Activated naive CD4-positive, alpha-beta T cell treated with Interleukin-2 at 50 U/mL for 16 hours (primary cell): ENCODE data around the gene ERVH48-1.
A peak's percentile ranks its signal among the peaks of the same experiment; 100 is the strongest.
"Not testable (repeated sequence)": the region's sequence is repeated elsewhere in the genome, so short reads cannot be mapped to it uniquely, and the experiment has no call there.

Experiments
- DNase-seq: peaks from one replicate; pipeline ENCODE4 v3.0.0-alpha.2; 2020

Gene ERVH48-1

DNA sequence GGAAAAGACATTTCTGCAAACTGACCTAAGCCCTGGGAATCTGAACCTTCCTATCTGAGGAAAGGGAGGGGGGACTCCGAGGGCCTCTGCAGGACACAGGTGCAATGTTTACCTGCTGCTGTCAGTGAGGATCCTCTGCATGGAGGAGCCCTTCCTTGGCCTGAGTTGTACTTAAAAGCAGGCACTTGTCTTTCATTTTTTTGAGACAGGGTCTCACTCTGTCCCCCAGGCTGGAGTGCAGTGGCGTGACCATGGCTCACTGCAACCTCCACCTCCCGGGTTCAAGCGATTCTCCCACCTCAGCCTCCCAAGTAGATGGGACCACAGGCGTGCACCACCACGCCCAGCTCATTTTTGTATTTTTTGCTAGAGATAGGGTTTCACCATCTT lies 13.2 kb upstream of the ERVH48-1 start:
- DNase-seq: not testable (repeated sequence)

DNA sequence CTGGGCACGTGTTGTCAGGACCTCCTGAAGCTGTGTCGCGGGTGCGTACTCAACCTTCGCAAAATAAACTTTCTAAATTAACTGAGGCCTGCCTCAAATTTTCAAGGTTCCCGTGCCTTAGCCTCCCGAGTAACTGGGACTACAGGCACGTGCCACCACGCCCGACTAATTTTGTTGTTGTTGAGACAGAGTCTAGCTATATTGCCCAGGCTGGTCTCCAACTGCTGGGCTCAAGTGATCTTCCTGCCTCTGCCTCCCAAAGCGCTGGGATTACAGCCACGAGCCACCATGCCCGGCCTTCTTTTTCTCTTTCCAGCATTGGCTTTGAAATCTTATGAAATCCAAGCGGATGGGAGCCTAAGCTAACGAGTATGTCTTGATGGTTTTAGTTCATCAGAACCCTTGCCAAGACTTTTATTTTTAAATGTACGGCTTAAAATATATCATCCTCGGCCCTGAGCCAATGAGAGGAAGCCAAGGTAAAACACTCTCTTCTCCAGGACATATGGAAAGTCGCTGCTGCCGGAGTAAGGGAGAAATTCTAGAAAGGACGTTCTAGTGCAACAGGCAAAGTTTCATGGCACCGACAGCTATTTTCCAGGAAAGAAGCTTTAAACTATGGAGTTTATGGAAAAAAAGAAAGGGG lies 12.7 kb upstream of the ERVH48-1 start:
- no peak for DNase-seq

DNA sequence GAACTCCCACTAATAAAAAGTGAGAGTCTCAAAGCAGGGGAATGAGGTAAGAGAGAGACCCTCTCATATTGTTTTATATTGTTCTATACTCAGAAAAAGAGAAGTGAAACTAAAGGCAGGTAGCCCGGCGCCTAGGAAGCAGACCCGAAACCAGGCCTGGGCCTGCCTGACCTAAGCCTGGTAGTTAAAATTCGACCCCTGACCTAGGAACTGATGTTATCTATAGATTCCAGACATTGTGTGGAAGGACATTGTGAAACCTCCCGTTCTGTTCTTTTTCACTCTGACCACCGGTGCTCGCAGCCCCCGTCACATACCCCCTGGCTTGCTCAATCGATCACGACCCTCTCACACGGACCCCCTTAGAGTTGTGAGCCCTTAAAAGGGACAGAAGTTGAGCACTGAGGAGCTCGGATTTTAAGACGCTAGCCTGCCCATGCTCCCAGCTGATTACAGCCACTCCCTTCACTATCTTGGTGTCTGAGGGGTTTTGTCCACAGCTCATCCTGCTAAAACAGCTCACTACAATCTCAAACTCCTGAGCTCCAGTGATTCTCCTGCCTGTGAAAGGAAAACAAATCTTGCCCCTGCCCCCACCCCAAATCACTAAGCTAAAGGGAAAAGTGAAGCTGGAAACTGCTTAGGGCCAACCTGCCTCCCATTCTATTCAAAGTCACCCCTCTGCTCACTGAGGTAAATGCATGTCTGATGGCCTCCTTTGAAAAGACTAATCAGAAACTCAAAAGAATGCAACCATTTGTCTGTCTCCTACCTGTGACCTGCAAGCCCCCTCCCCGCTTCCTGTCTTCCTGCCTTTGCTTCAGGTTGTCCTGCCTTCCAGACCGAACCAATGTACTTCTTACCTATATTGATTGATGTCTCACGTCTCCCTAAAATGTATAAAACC lies 11.9 kb upstream of the ERVH48-1 start:
- not testable (repeated sequence) for DNase-seq

DNA sequence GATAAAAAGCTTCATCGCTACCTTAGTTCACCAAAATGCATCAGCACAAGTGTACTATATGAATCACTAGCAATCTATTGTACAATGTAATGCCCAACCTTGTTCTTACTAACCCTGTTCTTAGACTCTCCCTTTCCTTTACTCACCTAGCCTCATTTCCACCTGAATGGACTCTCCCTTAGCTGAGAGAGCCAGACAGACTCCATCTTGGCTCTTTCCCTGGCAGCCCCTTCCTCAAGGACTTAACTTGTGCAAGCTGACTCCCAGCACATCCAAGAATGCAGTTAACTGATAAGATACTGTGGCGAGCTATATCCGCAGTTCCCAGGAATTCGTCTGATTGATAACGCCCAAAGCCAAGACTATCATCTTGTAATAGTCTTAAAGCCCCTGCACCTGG lies 10.9 kb upstream of the ERVH48-1 start:
- not testable (repeated sequence) for DNase-seq

DNA sequence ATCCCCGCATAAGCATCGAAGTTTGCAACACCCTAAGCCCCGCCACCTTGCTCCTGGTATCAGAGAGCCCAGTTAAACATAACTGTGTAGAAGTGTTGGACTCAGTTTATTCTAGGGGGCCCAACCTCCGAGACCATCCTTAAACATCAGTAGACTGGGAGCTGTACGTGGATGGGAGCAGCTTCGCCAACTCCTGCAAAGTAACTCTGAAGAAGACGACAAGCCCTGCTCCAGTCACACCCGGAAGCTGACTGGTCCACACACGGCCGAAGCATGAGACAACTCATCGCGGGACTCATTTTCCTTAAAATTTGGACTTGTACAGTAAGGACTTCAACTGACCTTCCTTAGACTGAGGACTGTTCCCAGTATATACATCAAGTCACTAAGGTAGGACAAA lies 8.5 kb upstream of the ERVH48-1 start:
- not testable (repeated sequence) for DNase-seq

DNA sequence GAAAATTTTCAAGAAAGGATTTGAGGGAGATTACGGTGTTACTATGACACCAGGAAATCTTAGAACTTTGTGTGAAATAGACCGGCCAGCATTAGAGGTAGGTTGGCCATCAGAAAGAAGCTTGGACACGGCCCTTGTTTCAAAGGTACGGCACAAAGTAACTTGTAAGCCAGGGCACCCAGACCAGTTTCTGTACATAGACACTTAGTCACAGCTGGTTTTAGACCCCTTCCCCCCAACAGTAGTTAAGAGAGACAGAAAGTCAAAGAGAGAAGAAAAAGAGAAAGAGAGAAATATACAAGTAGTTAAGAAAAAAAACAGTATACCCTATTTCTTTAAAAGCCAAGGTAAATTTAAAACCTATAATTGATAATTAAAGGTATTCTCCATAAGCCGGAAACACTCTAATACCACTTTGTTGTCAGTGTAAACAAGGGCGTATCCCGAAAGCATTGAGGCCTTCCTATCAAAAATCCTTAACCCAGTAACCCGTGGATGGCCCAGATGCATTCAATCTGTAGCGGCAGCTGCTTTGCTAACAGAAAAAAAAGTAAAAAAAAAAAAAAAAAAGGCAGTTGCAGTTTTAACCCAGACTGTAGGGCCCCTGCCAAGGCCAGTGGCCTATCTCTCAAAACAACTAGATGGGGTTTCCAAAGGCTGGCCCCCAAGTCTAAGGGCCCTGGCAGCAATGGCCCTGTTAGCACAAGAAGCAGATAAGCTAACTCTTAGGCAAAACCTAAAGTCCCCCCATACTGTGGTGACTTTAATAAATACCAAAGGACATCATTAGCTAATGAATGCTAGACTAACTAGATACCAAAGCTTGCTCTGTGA lies 7.9 kb upstream of the ERVH48-1 start:
- DNase-seq: not testable (repeated sequence)

- not testable (repeated sequence) for DNase-seq
Observed at GRCh38 chr21:42932378-42933136, 7.1 kb upstream of the ERVH48-1 start.

DNA sequence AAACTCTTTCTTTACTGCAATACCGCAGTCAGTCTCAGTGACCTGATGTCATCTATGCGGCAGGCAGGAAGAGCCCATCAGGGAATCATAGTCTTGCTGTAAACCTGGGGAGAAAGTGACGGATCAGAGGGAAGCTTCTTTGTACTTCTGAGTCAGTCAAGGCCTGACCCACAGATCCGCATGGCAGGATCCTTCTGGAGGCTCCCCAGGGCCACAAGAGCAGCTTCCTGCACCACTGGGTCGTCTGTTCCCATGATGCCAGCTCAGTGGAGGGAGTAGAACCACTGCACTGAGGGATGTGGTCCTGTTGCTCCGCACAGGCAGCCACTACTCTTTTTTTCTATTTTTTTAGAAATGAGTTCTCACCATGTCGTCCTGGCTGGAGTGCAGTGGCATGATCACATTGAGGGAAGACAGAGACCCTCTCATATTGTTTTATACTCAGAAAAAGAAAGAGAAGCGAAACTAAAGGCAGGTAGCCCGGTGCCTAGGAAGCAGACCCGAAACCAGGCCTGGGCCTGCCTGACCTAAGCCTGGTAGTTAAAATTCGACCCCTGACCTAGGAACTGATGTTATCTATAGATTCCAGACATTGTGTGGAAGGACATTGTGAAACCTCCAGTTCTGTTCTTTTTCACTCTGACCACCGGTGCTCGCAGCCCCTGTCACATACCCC lies 6.3 kb upstream of the ERVH48-1 start:
- no peak for DNase-seq

DNA sequence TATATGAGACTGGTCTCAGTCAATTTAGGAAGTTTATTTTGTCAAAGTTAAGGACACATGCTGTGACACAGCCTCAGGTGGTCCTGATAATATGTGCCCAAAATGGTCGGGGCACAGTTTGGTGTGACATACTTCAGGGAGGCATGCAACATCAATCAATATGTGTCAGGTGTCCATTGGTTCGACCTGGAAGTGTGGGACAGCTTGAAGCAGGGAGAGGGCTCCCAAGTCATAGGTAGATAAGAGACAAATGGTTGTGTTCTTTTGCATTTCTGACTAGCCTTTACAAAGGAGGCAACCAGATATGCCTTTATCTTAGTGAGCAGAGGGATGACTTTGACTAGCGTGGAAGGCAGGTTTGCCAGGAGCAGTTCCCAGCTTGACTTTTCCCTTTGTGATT lies 4.5 kb upstream of the ERVH48-1 start:
- DNase-seq: no peak

- not testable (repeated sequence) for DNase-seq
Observed at GRCh38 chr21:42927474-42928200, 2.2 kb upstream of the ERVH48-1 start.

DNA sequence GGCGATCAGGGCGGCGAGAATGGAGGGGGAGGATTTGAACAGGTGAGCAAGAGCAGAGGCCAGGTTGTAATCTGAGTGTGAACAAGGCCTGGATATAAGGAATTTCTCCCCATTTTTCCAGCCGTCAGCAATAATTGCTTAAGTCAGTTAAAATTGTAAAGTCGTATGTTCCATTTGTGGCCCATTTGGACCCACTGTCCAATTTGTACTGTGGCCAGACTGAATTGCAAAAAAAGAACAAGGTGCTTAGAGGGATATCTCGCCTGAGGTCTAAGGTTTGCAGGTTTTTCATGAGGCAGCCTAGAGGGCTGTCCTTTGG lies 1.0 kb downstream of the ERVH48-1 start:
- DNase-seq: no peak

- peak; percentile 63 for DNase-seq
Observed at GRCh38 chr21:42923553-42924432, 1.6 kb downstream of the ERVH48-1 start.

- DNase-seq: no peak
Observed at GRCh38 chr21:42922918-42923317, 2.5 kb downstream of the ERVH48-1 start.

DNA sequence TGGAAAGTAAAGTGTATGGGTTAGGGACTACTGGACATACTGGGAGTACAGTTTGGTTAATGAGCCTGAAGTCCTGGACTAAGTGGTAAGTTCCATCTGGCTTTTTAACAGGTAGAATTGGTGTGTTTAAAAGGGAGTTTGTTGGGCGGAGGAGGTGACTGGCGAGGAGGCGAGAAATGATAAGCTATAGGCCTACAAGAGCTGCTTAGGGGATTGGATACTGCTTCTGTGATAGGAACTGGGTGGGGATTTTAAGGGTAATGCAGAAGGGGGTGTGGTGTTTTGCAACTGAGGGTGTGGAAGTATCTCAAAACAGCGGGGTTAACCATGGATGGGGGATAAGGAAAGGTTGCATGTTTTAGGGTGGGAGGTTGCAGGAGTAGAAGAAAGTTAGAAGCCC lies 3.5 kb downstream of the ERVH48-1 start:
- DNase-seq: no peak

DNA sequence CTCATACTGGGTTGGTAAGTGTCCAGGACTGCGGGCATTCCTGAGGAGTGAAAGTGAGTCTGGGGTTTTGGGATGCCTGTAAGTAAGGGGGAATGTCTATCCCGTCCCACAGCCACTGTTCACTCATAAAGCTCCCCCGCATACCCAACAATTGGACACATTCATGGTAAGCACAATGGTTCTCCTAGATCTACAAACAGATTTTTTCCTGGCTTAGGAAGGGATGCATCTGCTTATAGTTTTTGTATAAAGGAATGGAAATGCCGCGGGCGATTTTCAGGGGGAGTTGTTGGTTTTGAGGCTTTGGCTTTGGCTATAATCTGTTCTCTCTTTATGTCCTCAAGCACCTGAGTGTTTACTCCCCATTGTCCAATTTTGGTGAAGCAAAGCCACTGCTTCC lies 7.1 kb downstream of the ERVH48-1 start:
- no peak for DNase-seq

- DNase-seq: no peak
Observed at GRCh38 chr21:42913476-42913875, 12.0 kb downstream of the ERVH48-1 start.

- not testable (repeated sequence) for DNase-seq
Observed at GRCh38 chr21:42911920-42912319, 13.5 kb downstream of the ERVH48-1 start.

DNA sequence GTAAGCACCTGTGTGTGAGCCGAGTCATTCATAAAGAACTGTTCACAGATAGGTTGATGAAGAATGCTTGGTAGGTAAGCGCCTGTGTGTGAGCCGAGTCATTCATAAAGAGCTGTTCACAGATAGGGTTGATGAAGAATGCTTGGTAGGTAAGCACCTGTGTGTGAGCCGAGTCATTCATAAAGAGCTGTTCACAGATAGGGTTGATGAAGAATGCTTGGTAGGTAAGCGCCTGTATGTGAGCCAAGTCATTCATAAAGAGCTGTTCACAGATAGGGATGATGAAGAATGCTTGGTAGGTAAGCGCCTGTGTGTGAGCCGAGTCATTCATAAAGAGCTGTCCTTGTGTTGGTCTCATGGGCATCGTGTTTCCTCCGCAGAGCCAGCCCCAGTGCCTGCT lies 16.9 kb downstream of the ERVH48-1 start:
- DNase-seq: not testable (repeated sequence)

GRCh38 chr21:42906233-42906632 lies 19.2 kb downstream of the ERVH48-1 start:
- no peak for DNase-seq

GRCh38 chr21:42905195-42905594 lies 20.2 kb downstream of the ERVH48-1 start:
- no peak for DNase-seq
